SK-MEL-5 (cell line): ENCODE results near the gene DYRK2. TPM values are rescaled to one million over a fixed set of nuclear protein-coding genes. Genes with fewer than 3 reads are reported as not detected.
"Not testable (repeated sequence)": the region's sequence is repeated elsewhere in the genome, so short reads cannot be mapped to it uniquely, and the experiment has no call there.

Source experiments
- DNase-seq: peaks from one replicate; pipeline ENCODE4 v3.0.0-alpha.2; 2016; ENCODE audit warnings: low read depth, low spot score
- in situ Hi-C: cut with HindIII; loops from 2 replicates; pipeline ENCODE4 v1.10.0; 2016; ENCODE audit warnings: low sequenced_read_pairs, high pct_unique_total_duplicates, low pct_unique_long_range_greater_than_20kb
- total RNA-seq: library from RNA; depleted of rRNA; stranded (reverse); fragments of >200 nt; shearing (Covaris generic); gene quantifications from 2 replicates; pipeline ENCODE4 v1.2.3, GENCODE V29; 2014

The DYRK2 gene
- total RNA-seq, 1 experiment from 2014 or later, result 28.8 TPM

DNA sequence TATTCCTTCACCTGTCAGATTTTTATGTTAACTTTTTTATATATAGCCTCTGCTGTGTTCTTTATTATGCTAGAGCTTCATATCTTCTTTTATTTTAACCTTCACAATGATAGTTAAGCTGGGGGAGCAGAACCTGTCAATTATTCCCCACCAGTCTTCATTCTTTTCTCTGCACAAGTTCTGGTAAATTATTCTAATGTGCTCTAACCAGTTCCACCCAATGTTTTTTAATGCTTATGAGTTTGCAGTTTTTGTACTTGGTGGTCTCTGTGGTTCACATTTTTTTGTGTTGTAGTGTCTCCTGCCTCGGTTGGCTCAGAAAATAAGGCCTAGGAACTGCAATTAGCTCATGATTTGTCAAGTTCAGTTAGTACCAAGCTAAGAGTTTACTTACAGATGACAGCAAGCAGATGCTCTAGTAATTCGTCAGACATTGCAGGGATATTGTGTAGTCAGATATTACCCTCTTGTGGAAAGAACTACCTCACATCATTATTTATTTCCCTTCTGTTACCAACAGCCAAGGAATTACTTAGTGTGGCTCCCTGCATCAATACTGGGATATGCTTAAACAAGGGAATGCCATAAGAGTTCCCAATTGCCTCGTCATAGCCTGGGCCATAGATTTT is 14.5 kb downstream of the DYRK2 start:
- DNase-seq, result no peak
- in situ Hi-C loops, result no loop called here

DNA sequence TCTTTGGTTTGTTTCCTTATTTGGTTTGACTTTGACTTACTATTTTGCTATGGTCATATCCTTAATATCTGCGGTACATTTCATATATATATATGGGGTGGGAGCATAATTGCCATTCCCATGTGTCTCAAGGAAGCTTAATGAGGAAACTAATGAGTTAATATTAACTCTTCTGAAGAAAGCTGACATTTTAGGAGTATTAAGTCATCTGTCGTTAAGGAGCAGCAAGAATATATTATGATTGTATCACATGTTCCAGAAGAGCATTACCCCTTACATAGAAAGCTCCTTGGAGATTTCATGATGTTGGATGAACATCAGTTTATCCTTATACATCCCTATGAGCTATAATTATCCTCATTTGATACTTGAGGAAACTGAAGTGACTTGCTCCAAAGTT is 15.6 kb downstream of the DYRK2 start:
- no peak for DNase-seq
- in situ Hi-C loops, result no loop called here

DNA sequence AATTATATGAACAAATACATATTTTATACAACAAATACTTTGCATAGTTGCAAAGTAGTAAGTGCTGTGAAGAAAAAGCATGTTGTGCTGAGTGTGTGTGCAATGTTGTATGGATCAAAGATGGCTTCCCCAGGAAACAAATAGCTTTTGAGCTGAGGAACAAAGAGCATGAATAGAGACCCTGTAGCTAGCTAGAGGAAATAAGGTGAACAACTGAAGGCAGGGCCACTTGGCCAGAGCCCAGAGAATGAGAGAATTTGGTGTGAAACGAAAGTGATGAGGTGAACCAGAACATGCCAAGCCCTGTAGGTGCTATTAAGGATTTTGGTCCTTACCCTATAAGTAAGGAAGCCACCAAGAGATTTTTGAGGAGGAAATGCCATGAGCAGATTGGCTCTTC is 17.1 kb downstream of the DYRK2 start:
- in situ Hi-C loops, result no loop called here
- DNase-seq, result no peak

DNA sequence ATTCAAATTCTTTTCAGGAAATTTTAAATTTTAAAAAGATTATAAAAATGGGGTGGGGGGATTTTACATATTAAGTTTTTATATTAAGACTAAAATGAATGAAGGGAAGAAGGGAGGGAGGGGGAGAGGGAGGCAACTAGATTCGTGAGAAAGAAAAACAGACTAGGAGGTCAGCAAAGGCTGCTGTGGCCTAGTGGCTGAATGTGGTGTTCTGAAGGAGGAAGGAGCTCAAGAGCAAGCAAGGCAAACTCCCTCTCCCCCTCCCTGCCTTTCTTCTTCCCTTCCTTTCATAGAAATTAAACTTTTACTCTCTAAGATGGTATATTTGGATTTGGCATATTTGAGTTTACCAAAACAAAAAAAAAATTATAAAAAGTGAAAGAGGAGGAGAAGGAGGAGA is 18.1 kb downstream of the DYRK2 start:
- in situ Hi-C loops, result no loop called here
- DNase-seq, result no peak

DNA sequence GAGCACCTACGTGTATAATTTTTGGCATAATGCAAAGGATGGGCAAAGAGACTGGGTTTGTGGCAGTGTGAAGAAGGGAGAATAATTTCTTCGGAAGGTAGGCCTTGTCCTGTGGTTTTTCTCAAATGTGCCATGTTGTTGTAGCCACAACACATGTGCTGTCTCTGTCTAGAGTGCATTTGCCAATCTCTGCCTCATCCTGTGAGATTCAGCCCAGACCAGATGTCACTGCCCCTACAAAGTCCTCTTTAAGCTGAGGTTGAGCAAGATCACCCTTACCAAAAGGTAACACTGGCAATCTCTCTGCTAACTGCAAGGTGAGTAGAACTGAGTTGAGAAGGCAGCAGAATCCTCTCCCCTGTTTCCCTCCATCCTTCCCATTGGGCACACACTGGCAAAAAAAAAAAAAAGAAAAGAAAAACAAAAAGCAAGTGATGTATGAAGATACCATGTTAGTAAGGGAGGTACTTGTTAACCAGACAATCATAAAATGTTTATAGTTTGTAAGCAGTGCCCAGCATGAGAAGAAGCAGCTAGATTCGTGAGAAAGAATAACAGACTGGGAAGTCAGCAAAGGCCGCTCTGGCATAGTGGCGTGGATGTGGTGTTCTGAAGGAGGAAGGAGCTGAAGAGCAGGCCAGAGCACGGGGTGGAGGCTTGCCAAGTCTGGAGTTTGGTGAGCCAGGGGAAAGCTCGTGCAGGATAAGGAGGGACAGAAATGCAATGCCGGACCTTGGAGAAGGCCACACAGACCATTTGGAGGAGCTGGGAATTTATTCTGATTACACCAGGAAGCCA is 18.9 kb downstream of the DYRK2 start:
- in situ Hi-C loops, result no loop called here
- no peak for DNase-seq

DNA sequence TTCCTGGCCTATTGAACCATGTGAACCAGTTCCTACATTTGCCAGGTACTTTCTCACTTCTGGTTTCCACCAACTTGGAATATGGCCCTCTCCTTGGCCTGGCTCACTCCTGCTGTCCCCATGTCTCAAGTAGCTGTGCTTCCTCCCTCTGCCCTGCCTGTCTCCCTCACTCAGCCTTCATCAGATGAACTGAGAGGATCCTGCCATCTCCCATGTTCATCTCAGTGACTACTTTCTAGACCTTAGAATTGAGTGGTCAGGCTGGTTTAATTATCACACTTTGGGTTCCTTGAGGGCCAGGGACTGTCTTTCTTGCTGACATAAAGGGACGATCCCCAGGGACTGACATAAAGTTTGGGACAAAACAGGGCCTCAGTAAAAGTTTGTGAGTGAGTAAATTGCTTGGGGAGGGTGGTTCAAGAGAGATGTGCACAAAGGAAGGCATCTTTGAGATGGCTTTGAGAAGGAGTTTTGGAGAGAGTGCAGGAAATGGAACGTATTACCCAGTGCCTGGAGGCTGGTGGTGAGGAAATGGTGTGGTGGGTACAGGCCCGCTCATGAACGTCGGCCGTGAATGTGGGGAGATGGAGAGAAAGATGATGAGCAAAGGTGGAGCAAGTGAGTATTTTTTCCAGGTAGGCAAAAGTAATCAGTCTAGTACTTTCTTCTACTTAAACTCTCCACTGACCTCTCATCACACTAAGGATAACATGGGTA is 20.8 kb downstream of the DYRK2 start:
- in situ Hi-C loops, result no loop called here
- DNase-seq, result no peak

DNA sequence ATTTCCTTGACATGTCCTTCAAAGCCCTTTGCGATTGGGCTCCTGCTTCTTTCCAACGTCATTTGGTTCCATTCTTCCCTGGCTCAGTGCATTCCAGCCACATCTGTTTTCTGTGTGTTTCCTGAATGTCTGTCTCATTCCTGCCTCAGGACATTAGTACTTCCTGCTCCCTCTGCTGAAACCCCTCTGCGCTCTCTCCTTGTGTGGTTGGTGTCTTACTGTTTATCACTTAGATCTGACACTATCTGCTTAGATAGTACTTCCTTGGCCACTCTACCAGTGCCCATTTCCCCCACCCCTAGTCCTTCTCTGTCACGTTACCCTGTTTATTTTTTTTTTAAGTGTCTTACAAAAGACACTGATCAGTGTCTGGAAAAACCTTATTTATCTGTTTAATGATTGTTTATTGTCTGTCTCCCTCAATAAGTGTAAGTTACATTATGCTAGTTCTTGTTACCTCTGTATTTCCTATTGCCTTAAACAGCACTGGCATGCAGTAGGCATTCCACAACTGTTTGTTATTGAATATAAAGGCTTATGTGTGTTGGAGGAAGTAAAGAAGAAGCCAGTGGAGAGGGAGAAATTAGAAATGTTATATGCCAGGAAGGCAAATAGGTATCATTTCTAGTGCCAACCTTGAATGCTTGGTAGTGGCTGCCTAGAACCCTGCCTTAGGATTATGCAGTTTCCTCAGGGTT is 21.5 kb downstream of the DYRK2 start:
- no peak for DNase-seq

DNA sequence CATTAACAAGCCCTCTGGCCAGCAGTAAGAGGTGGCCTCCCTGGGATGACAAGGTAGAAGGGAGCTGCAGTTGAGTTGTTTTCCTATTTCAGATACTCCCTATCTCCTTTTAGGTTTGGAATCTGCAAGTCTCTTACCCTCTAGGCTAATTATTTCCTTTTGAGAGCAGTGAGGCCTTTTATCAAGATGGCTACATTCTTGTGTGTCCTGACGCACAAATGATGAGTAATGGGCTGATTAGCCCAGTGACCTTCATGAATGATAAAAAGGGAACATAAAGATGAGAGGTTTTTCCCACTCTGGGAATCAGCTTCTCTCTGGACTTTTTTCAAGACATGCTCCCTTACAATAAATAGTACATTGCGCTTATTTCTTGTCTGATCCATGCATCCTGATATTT is 22.9 kb downstream of the DYRK2 start:
- in situ Hi-C loops, result no loop called here
- DNase-seq, result no peak

More for the DNA sequence above, 21.5 kb downstream of the DYRK2 start:
- in situ Hi-C loops, result no loop called here

DNA sequence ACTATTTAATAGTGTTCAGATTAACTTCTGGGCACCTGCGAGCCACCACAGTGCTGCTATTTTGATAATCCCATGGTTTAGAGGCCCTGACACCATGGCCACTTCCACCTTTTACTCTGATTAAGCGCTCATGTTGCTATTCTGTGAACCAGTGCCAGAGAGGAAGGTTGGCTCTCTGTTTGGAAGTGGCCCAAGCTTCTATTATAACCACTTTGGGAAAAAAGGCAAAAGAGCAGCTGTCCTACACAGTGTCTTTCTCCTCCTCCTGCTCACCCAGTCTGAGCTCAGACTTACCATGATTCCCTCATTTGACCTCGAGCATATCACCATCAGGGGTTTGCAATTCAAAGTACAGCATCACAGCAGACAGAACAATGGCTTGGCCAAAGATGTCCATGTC is 23.3 kb downstream of the DYRK2 start:
- no peak for DNase-seq

DNA sequence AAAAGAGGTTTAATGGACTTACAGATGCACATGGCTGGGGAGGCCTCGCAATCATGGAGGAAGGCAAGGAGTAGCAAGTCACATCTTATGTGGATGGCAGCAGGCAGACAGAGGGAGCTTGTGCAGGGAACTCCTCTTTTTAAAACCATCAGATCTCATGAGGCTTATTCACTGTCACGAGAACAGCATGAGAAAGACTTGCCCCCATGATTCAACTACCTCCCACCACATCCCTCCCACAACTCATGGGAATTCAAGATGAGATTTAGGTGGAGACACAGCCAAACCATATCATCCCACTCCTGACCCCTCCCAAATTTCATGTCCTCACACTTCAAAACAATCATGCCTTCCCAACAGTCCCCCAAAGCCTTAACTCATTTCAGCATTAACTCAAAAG is 24.0 kb downstream of the DYRK2 start:
- in situ Hi-C loops, result not testable (repeated sequence)
- DNase-seq, result peak; percentile 38

More for the DNA sequence above, 23.3 kb downstream of the DYRK2 start:
- in situ Hi-C loops, result no loop called here

DNA sequence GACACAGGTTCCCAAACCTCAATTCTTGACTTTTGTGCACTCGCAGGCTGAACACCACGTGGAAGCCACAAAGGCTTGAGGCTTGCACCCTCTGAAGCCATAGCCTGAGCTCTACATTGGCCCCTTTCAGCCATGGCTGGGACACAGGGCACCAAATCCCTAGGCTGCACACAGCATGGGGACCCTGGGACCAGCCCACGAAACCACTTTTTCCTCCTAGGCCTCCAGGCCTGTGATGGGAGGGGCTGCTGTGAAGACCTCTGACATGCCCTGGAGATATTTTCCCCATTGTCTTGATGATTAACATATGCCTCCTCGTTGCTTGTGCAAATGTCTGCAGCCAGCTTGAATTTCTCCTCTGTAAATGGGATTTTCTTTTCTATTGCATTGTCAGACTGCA is 25.0 kb downstream of the DYRK2 start:
- in situ Hi-C loops, DNase-seq: not testable (repeated sequence)

DNA sequence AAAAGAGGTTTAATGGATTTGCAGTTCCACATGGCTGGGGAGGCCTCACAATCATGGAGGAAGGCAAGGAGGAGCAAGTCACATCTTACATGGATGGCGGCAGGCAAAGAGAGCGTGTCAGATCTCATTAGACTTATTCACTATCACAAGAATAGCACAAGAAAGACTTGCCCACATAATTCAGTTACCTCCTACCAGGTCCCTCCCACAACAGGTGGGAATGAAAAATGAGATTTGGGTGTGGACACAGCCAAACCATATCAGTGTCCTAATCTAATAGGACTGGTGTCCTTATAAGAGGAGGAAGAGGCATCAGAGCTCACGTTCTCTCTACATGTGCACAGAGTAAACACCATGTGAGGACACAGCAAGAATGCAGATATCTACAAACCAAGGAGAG is 25.9 kb downstream of the DYRK2 start:
- no peak for DNase-seq
- in situ Hi-C loops, result no loop called here

DNA sequence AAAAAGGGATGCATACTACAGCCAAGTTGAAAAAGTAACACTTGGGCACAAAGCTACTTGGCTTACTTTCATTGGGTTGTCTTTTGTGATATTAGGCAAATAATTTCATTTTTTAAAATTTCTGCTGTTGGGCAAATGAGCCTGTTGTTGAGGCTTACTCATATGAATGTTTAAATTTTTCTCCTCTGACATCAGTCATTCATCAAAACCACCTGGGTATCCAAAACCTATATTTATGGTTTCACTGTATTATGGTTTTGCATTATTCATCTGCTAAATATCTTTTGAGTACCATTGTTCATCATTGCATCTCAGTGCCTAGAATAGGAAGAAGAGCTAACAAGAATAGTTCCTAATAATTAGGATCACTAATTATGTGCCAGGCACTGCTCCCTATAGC is 28.1 kb downstream of the DYRK2 start:
- in situ Hi-C loops, result no loop called here
- no peak for DNase-seq

DNA sequence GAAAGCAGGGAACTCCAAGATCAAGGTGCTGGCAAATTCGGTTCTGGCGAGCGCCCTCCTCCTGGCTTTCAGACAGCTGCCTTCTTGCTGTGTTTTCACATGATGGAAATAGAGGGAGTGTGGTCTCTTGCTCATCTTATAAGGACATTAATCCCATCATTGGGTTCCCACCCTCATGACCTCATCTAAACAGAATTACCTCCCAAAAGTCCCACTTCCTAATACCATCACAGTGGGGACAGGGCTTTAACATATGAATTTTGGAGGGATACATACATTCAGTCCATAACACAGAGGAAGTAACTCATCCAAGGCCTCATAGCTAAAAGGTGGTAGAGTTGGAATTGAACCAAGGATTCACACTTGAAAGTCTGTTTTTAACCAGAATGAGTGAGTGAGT is 28.6 kb downstream of the DYRK2 start:
- in situ Hi-C loops, result no loop called here
- no peak for DNase-seq

DNA sequence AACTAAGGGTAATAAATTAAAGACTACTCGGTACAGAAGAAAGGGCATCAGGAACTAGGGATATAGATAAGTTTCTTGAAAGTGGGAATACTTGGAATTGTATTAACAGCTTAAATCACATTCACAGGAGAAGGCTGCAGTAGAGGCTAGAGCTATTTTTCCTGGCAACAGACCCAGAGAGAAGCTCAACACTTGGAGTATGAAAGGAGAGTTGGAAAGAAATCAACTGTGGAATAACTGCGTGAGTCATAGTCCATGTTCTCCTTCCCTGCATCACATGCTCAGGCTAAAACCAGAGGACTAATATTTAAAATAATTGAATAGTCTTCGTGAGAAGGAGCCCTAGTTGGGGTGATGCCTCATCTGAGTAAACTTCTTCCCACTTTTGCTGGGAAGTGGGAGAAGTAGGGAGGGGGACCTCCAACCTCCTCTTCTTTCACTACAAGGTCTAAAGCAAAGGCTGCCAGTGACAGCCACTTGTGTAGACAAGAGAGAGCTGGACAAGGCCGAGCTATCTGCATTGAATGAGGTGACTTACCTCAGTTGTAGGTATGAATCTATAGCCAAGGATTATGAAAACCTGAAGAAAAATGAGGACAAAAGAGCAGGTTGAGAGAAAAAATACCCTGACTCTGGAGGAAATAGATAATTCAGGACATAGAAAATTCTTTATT is 32.7 kb downstream of the DYRK2 start:
- peak; percentile 58 for DNase-seq
- in situ Hi-C loops, result no loop called here

DNA sequence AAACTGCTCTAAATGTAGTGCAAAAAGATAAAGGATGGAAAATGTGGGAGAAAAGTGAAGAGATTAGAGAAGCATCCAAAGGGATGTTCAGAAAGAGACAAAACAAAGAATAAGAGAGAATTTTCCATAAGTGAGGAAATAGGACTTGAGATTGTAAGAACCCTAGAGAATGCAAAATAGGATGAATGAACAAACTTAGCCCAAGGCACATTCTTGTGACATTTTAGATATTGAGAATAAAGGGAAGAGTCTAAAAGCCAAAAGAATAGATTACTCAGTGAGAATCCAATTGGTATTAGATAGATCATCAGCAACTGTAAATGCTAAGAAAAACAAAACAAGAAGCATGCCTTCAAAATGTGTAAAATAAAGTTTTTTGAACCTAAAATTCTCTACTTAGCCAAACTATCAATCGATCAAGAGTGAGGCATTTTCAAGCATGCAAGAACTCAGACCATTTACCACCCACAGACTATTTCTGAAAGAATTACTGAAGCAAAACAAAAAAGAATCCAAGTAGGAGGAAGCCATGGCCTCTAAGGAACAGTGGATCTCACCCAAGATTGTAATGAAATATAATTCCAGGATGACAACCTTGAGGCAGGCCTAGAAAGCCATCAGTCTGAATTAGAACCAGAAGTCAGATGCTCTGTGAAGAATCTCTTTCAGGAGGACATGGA is 33.5 kb downstream of the DYRK2 start:
- in situ Hi-C loops, result no loop called here
- DNase-seq, result peak; percentile 39

DNA sequence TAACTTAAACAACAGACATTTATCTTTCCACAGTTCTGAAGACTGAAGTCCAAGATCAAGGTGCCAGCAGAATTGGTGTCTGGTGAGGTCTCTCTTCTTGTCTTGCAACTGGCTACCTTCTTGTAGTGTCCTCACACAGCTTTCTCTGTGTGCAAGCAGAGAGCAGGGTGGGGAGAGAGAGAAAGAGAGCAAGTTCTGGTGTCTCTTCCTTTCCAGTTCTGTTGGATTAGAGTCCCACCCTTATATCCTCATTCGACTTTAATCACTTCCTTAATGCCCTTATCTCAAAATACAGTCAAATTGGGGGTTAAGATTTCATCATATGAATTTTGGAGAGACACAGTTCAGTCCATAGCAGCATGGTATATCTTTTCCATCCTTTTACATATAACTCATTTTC is 40.8 kb downstream of the DYRK2 start:
- DNase-seq, result no peak
- in situ Hi-C loops, result no loop called here
